ENCODE data around the gene CTNS.

The CTNS gene

DNA sequence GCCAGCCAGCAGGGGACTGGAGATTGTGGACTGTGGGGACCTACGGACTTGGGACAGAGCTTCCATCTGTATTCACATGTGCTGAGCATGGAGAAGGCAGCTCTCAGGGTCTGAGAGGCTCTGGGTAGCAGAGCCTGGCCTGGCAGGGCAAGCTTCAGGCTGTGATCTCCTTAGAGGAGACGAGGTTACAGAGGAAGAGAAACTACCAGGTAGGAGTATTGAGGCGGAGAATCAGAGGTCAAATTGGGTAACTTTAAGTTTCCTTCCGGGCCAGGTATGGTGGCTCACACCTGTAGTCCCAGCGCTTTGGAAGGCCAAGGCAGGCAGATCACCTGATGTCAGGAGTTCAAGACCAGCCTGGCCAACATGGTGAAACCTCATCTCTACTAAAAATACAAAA is 8.8 kb downstream of the CTNS start:
- Histone ChIP-seq H3K9me3 (ENCODE audit: control insufficient read depth in 2 of 2, low read length in 2 of 2) (no peaks in the 10 kb centered on the region), H3K27me3 (ENCODE audit: control insufficient read depth in 1 of 2, insufficient read depth in 2 of 2, low read length in 2 of 2) (no peaks in the 10 kb centered on the region), H3K27ac (ENCODE audit: low read length) (no peak overlapping the region), H3K4me3 (ENCODE audit: low read length in 2 of 2) (no peak overlapping the region), H3K4me1 (ENCODE audit: control insufficient read depth, insufficient read depth, low read length) (no peaks in the 10 kb centered on the region), H3K36me3 (ENCODE audit: control insufficient read depth in 2 of 2, insufficient read depth in 2 of 2, low read length in 2 of 2) (peaks cover 6 to 22% of the 10 kb centered on the region in 2 donors), H3K9ac (ENCODE audit: low read length in 2 of 2) (no peak overlapping the region)

DNA sequence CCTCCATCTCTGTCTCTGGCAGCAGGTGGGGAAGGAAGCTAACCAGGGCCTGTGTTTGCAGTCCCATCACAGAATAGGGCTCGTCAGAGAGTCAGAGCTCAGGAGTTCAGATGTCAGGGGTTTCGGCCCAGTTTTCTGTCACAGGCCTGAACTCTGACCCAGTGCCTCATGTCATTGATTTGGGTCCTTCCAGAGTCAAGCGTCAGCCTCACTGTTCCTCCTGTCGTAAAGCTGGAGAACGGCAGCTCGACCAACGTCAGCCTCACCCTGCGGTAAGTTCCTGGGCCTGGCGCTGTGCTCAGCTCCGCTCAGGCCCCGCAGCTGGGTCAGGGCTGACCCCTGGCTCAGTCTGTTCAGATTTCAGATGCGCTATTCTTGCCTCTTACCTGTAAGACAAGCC is 10.7 kb downstream of the CTNS start:
- no peak overlapping the region for H3K27ac ChIP-seq (ENCODE audit: low read length)
- peaks cover 6 to 17% of the 10 kb centered on the region in 2 donors for H3K36me3 ChIP-seq (ENCODE audit: control insufficient read depth in 2 of 2, insufficient read depth in 2 of 2, low read length in 2 of 2)
- no peak overlapping the region for H3K9ac ChIP-seq (ENCODE audit: low read length in 2 of 2)
- H3K4me3 ChIP-seq (ENCODE audit: low read length in 2 of 2), result no peak overlapping the region
- H3K4me1 ChIP-seq (ENCODE audit: control insufficient read depth, insufficient read depth, low read length), result no peaks in the 10 kb centered on the region
- H3K9me3 ChIP-seq (ENCODE audit: control insufficient read depth in 2 of 2, low read length in 2 of 2), result no peaks in the 10 kb centered on the region
- no peaks in the 10 kb centered on the region for H3K27me3 ChIP-seq (ENCODE audit: control insufficient read depth in 1 of 2, insufficient read depth in 2 of 2, low read length in 2 of 2)

DNA sequence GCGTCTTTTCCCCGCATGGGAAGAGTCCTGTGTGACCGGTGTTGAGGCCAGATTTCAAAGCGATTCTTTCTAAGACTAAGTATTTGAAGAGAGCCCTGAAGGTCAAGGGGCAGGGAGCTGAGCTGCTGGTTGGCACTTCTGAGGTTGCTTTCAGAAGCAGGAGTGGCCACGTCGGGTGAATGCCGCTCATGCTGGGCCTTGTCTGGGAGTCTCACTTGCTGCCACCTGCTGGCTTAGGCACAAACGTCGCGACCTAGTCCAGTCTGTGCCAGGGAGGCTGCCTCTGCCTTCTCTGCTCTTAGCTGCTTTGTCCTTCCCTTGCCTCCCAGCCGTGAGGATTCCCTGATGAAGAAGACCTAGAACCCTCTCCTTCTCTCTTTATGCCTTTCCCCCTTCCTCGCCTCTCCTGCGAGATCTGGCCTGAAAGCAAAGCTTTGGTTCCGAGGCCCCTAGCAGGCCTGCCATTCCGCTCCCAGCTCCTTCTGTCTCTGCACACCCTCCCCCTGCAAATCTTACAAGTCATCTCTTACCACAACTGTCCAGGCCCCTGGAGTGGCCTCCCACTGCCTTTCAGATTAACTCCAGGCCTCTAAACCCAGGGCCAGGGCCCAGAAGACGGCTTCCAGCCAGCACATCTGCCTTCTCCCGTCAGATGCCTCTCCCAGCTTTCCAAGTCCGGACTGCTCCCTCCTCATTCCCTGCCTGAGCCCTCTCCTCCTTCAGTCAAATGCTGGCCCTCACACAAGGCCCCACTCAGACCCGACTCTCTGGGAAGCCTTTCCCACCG is 11.4 kb downstream of the CTNS start:
- H3K9me3 ChIP-seq (ENCODE audit: control insufficient read depth in 2 of 2, low read length in 2 of 2), result no peaks in the 10 kb centered on the region
- no peaks in the 10 kb centered on the region for H3K4me1 ChIP-seq (ENCODE audit: control insufficient read depth, insufficient read depth, low read length)
- H3K9ac ChIP-seq (ENCODE audit: low read length in 2 of 2), result no peak overlapping the region
- no peak overlapping the region for H3K4me3 ChIP-seq (ENCODE audit: low read length in 2 of 2)
- H3K27me3 ChIP-seq (ENCODE audit: control insufficient read depth in 1 of 2, insufficient read depth in 2 of 2, low read length in 2 of 2), result no peaks in the 10 kb centered on the region
- H3K27ac ChIP-seq (ENCODE audit: low read length), result no peak overlapping the region
- H3K36me3 ChIP-seq (ENCODE audit: control insufficient read depth in 2 of 2, insufficient read depth in 2 of 2, low read length in 2 of 2), result peaks cover 6 to 15% of the 10 kb centered on the region in 2 donors

DNA sequence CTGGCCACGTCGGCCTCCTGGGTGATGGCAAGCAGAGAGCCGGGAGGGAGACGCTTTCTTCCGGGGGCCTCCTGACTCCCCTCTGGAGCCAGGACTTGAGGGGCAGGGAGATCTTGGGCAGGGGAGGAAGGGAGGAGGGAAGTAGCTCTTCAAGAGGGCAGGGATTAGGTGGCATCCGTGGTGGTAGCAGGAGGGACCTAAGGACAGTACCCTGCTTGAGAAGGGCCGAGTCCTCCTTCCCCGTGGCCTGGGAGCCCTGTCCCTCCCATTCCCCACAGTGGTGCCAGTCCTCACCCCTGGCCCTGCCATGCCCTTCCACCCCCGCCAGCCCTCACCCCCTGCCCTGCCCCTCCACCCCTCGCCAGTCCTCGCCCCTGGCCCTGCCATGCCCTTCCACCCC is 19.2 kb downstream of the CTNS start:
- Histone ChIP-seq H3K4me3 (ENCODE audit: low read length in 2 of 2) (no peak overlapping the region), H3K9ac (ENCODE audit: low read length in 2 of 2) (no peak overlapping the region), H3K36me3 (ENCODE audit: control insufficient read depth in 2 of 2, insufficient read depth in 2 of 2, low read length in 2 of 2) (peaks cover 0 to 2% of the 10 kb centered on the region in 2 donors), H3K27ac (ENCODE audit: low read length) (no peak overlapping the region), H3K9me3 (ENCODE audit: control insufficient read depth in 2 of 2, low read length in 2 of 2) (no peaks in the 10 kb centered on the region), H3K27me3 (ENCODE audit: control insufficient read depth in 1 of 2, insufficient read depth in 2 of 2, low read length in 2 of 2) (no peaks in the 10 kb centered on the region), H3K4me1 (ENCODE audit: control insufficient read depth, insufficient read depth, low read length) (peaks cover 14% of the 10 kb centered on the region)

DNA sequence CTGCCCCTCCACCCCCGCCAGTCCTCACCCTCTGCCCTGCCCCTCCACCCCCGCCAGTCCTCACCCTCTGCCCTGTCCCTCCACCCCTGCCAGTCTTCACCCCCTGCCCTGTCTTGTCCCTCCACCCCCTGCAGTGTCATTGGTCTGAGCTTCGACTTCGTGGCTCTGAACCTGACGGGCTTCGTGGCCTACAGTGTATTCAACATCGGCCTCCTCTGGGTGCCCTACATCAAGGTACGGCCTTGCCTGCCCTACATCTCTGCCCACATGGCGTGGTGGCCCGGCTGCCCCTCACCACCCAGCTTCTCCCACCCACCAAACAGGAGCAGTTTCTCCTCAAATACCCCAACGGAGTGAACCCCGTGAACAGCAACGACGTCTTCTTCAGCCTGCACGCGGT is 19.8 kb downstream of the CTNS start:
- peaks cover 14% of the 10 kb centered on the region for H3K4me1 ChIP-seq (ENCODE audit: control insufficient read depth, insufficient read depth, low read length)
- H3K27ac ChIP-seq (ENCODE audit: low read length), result no peak overlapping the region
- no peaks in the 10 kb centered on the region for H3K27me3 ChIP-seq (ENCODE audit: control insufficient read depth in 1 of 2, insufficient read depth in 2 of 2, low read length in 2 of 2)
- H3K9me3 ChIP-seq (ENCODE audit: control insufficient read depth in 2 of 2, low read length in 2 of 2), result no peaks in the 10 kb centered on the region
- no peak overlapping the region for H3K9ac ChIP-seq (ENCODE audit: low read length in 2 of 2)
- H3K36me3 ChIP-seq (ENCODE audit: control insufficient read depth in 2 of 2, insufficient read depth in 2 of 2, low read length in 2 of 2), result peaks cover 0 to 2% of the 10 kb centered on the region in 2 donors
- no peak overlapping the region for H3K4me3 ChIP-seq (ENCODE audit: low read length in 2 of 2)

DNA sequence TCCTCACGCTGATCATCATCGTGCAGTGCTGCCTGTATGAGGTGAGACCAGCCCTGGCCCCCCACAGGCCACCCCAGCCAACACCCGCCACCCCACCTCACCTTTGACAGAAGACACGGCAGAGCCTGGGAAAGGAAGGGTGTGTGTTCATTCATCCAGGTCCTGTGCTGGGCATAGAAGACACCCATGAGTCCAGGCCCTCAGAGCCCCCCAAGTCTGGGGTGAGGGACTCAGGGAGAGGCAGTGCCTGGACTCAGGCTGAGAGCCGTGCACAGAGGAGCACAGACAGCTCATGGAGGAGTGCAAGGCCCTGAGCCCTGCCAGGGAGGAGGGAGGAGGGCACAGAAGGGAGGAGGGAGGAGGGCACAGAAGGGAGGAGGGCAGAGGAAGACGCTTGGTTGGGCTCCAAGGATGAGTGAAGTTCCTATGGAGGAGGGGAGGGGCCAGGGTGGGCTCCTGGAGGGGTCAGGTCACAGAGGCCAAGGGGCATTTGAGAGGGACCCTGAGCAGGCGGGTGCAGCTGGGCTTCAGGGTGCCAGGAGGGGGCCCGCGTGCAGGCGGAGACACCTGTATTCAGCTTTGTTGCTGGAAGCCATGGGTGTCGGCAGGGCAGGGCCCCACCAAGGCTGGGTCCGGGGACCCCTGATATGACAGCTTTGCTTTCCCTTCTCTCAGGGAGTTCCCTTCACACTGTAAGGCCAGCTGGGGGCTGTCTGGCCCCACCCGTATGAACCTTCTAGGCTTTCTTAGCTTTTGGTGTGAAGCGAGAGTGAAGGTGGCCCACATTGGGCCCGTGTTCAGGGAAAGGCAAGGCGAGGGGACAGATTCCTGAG is 20.4 kb downstream of the CTNS start:
- H3K4me3 ChIP-seq (ENCODE audit: low read length in 2 of 2), result no peak overlapping the region
- H3K9me3 ChIP-seq (ENCODE audit: control insufficient read depth in 2 of 2, low read length in 2 of 2), result no peaks in the 10 kb centered on the region
- peaks cover 0 to 4% of the 10 kb centered on the region in 2 donors for H3K36me3 ChIP-seq (ENCODE audit: control insufficient read depth in 2 of 2, insufficient read depth in 2 of 2, low read length in 2 of 2)
- H3K9ac ChIP-seq (ENCODE audit: low read length in 2 of 2), result no peak overlapping the region
- peaks cover 14% of the 10 kb centered on the region for H3K4me1 ChIP-seq (ENCODE audit: control insufficient read depth, insufficient read depth, low read length)
- no peak overlapping the region for H3K27ac ChIP-seq (ENCODE audit: low read length)
- H3K27me3 ChIP-seq (ENCODE audit: control insufficient read depth in 1 of 2, insufficient read depth in 2 of 2, low read length in 2 of 2), result no peaks in the 10 kb centered on the region

DNA sequence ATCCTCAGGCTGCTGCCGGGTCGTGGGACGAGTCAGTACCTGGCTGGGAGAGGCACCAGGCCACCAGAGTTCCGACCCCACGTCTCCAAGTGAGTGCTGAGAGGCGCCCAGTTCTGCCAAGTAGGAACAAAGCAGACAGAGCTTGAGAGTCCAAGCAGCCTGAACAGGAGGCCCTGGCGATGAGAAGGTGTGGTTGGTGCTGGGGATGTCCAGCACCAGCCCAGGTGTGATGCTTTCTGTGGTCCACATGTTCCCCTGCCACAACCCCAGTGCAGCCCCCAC is 21.0 kb downstream of the CTNS start:
- Histone ChIP-seq H3K36me3 (ENCODE audit: control insufficient read depth in 2 of 2, insufficient read depth in 2 of 2, low read length in 2 of 2) (peaks cover 0 to 4% of the 10 kb centered on the region in 2 donors), H3K9me3 (ENCODE audit: control insufficient read depth in 2 of 2, low read length in 2 of 2) (no peaks in the 10 kb centered on the region), H3K27ac (ENCODE audit: low read length) (no peak overlapping the region), H3K9ac (ENCODE audit: low read length in 2 of 2) (no peak overlapping the region), H3K4me3 (ENCODE audit: low read length in 2 of 2) (no peak overlapping the region), H3K27me3 (ENCODE audit: control insufficient read depth in 1 of 2, insufficient read depth in 2 of 2, low read length in 2 of 2) (no peaks in the 10 kb centered on the region), H3K4me1 (ENCODE audit: control insufficient read depth, insufficient read depth, low read length) (peaks cover 14% of the 10 kb centered on the region)

DNA sequence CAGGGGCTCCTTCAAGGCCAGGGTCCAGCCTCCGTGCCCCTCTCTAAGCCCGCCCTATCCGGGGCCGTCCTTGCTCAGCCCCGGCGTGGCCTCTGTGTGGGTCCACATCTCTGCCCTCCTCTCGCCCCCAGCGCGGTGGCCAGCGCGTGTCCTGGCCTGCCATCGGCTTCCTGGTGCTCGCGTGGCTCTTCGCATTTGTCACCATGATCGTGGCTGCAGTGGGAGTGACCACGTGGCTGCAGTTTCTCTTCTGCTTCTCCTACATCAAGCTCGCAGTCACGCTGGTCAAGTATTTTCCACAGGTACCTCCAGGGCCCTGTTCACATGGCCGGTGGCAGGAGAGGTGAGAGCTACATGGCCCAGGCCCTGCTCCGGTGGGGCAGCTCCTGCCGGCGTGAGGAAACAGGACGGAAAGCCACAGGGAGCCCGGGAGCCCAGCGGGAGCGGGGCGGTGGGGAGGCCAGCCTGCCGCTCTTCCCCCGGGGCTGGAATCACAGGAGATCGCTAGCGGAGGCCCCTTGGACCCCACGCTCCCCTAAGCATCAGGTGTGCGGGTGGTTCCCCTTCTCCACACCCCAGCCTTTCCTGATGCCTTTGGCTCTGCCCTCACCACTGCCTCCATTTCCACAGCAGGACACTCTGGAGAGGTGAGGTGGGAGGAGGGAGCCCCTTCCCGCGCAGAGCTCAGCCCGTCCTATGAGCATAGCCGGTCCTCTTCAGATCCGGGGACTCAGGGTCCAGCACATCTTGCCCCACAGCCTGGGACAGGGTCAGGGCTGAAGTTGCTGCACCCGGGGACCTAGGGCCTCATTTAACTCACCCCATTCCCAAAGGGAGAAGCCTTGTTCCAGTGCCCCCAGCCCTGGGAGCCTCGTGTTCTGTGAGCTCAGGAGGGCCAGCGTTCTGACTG is 21.6 kb downstream of the CTNS start:
- H3K4me1 ChIP-seq (ENCODE audit: control insufficient read depth, insufficient read depth, low read length), result peaks cover 14% of the 10 kb centered on the region
- no peaks in the 10 kb centered on the region for H3K27me3 ChIP-seq (ENCODE audit: control insufficient read depth in 1 of 2, insufficient read depth in 2 of 2, low read length in 2 of 2)
- H3K9ac ChIP-seq (ENCODE audit: low read length in 2 of 2), result no peak overlapping the region
- H3K27ac ChIP-seq (ENCODE audit: low read length), result no peak overlapping the region
- H3K36me3 ChIP-seq (ENCODE audit: control insufficient read depth in 2 of 2, insufficient read depth in 2 of 2, low read length in 2 of 2), result peaks cover 0 to 4% of the 10 kb centered on the region in 2 donors
- no peaks in the 10 kb centered on the region for H3K9me3 ChIP-seq (ENCODE audit: control insufficient read depth in 2 of 2, low read length in 2 of 2)
- no peak overlapping the region for H3K4me3 ChIP-seq (ENCODE audit: low read length in 2 of 2)

DNA sequence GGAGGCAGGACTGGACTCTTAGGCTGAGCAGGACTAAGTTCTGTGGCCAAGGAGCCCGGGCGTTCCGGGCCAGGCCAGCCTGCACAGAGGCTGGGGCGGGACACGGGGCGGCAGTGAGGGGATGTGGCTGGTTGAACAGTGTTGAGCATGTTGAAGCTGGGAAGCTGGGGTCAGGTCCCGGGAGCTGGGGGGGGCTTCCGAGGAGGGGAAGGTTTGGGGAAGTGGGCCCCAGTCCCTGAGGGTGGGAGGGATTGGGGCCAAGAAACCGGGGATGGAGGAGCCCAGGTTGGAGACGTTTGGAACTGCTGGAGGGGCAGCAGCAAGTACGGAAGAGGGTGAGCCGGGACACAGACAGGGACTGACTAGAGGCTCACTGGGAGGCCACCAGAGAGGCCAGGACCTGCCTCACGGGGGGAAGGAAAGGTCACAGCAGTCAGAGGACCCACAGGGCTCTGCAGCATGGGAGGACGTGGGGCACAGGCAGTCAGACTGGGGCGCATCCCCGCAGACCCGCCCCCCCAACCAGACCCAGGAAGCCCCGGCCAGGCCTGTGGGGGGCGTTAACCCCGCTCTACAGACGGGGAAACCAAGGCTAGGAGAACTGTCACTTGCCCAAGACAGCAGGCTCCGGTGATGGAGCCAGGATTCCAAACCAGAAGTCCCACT is 22.4 kb downstream of the CTNS start:
- H3K4me3 ChIP-seq (ENCODE audit: low read length in 2 of 2), result no peak overlapping the region

DNA sequence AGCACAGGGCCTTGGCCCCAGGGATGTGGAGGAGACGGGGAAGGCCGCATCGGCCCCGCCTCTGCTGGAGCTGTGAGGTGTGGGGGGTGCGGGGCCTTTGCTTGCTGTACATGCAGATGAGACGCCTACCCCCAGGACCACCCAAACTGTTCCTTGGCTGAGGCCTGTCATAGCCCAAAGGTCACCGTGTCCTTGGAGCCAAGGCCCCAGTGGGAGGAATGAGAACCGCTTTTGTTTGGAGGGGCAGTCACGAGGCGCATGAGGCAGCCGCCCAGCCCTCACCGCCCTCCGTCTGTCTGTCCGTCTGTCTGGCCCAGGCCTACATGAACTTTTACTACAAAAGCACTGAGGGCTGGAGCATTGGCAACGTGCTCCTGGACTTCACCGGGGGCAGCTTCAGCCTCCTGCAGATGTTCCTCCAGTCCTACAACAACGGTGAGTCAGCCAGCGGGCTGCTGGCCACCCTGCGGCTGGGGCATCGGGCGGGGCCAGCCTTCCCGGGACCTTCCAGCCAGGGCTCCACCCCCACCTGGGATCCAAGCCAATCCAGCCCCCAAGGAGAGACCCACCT is 23.1 kb downstream of the CTNS start:
- no peak overlapping the region for H3K9ac ChIP-seq (ENCODE audit: low read length in 2 of 2)
- H3K4me3 ChIP-seq (ENCODE audit: low read length in 2 of 2), result no peak overlapping the region
- H3K27me3 ChIP-seq (ENCODE audit: control insufficient read depth in 1 of 2, insufficient read depth in 2 of 2, low read length in 2 of 2), result no peaks in the 10 kb centered on the region
- no peaks in the 10 kb centered on the region for H3K9me3 ChIP-seq (ENCODE audit: control insufficient read depth in 2 of 2, low read length in 2 of 2)
- peak overlapping the region; percentile 53 for H3K27ac ChIP-seq (ENCODE audit: low read length)
- peaks cover 7 to 12% of the 10 kb centered on the region in 2 donors for H3K36me3 ChIP-seq (ENCODE audit: control insufficient read depth in 2 of 2, insufficient read depth in 2 of 2, low read length in 2 of 2)
- H3K4me1 ChIP-seq (ENCODE audit: control insufficient read depth, insufficient read depth, low read length), result peaks cover 14% of the 10 kb centered on the region

More for the DNA sequence above, 22.4 kb downstream of the CTNS start:
- no peaks in the 10 kb centered on the region for H3K27me3 ChIP-seq (ENCODE audit: control insufficient read depth in 1 of 2, insufficient read depth in 2 of 2, low read length in 2 of 2)
- peak overlapping the region; percentile 53 for H3K27ac ChIP-seq (ENCODE audit: low read length)
- peaks cover 14% of the 10 kb centered on the region for H3K4me1 ChIP-seq (ENCODE audit: control insufficient read depth, insufficient read depth, low read length)
- peaks cover 0 to 6% of the 10 kb centered on the region in 2 donors for H3K36me3 ChIP-seq (ENCODE audit: control insufficient read depth in 2 of 2, insufficient read depth in 2 of 2, low read length in 2 of 2)
- H3K9me3 ChIP-seq (ENCODE audit: control insufficient read depth in 2 of 2, low read length in 2 of 2), result no peaks in the 10 kb centered on the region
- H3K9ac ChIP-seq (ENCODE audit: low read length in 2 of 2), result no peak overlapping the region
